Non-pigmented ciliary epithelial cell (primary cell): ENCODE data around the gene ZNF444.
"Not testable (repeated sequence)": the region's sequence is repeated elsewhere in the genome, so short reads cannot be mapped to it uniquely, and the experiment has no call there.

Experiments used
- DNase-seq: peaks from one replicate; pipeline ENCODE4 v3.0.0-alpha.2; 2010; ENCODE audit warnings: low read depth

The ZNF444 gene

DNA sequence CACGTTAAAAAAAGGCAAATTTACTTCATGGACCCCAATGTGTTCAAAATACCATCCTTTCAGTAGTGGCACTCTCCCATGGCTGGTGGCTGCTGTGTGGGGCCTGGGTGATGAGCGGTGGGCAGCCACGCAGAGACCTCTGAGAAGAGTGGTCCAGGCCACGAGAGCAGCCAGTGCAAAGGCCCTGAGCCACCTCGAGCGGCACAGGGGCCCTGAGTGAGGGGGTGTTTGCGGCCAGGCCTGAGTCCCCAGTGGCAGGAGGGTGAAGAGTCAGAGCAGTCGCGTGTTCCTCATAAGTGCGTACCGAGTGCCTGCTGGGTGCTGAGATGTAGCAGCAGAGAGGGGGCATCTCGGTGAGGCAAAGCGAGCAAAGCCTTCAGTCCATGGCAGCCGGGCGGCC is 7.0 kb downstream of the ZNF444 start:
- DNase-seq = no peak

DNA sequence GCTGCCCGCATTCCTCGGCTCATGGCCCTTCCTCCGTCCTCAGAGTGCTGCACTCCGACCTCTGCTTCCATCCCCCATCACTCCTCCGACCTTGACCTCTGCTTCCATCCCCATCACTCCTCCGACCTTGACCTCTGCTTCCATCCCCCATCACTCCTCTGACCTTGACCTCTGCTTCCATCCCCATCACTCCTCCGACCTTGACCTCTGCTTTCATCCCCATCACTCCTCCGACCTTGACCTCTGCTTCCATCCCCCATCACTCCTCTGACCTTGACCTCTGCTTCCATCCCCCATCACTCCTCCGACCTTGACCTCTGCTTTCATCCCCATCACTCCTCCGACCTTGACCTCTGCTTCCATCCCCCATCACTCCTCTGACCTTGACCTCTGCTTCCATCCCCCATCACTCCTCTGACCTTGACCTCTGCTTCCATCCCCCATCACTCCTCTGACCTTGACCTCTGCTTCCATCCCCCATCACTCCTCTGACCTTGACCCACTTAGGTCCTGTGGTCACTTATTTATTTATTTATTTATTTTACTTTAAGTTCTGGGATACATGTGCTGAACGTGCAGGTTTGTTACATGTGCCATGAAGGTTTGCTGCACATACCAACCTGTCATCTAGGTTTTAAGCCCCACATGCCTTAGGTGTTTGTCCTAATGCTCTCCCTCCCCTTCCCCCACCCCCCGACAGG is 8.0 kb downstream of the ZNF444 start:
- DNase-seq = not testable (repeated sequence)

DNA sequence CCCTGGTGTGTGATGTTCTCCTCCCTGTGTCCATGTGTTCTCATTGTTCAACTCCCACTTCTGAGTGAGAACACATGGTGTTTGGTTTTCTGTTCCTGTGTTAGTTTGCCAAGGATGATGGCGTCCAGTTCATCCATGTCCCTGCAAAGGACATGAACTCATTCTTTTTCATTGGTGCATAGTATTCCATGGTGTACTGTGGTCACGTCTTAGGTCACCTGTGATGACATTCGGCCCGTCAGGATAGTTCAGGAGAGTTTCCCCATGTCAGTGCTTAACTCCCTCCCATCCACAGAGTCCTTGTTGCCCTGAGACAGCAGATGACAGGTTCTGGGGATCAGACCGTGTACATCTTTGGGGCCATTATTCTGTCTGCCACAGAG is 8.6 kb downstream of the ZNF444 start:
- DNase-seq = no peak

DNA sequence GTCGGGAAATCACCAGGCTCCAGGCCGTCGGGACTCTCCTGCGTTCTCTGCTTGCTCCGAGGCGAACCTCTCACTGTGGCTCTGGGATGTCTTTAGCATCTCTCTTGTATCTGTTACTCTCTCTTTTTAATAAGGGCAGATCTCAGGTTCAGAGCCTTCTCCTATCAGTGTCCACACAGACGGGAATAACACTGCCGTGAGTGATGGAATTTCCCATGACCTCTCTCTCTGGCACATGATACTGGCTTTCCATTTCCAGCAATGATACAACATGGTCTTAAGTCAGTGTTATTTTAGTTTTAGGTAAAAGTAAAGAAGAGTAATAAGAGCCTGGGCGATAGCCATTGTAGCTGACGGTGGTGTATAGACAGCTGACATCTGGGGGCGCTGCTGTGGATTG is 9.3 kb downstream of the ZNF444 start:
- DNase-seq = no peak

DNA sequence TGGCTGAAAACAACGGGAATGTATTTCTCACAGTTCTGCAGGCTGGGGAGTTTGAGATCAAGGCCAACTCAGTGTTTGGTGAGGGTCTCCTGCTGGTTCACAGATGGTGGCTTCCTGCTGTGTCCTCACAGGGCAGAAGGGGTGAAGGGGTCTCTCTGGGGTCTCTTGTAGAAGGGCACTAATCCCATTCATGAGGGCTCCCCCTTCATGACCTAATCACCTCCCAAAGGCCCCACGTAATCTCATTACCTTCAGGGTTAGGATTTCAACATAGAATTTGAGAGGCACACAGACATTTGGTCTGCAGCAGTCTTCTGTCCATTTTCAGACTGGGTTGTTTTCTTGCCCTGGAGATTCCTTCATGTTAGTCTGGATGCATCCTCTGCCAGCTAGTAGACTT is 11.6 kb downstream of the ZNF444 start:
- DNase-seq = no peak

DNA sequence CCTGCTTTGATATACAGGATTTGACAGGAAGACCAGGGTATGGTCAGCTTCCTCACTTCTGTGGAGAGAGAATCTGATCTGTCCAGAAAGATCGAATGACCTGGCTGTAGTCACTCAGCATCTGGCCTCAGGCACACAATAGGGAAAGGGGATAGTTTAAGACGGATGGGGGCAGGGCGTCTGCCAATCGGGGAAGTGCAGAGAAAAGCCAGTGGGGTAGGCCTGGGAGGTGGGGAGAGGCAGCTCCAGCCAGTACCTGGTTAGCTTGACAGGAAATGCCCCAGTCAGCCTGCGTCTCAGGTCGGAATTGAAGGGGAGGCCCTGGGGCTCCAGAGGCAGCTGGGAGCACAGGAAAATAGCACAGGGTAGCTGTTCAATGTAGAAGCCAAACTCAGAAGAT is 12.4 kb downstream of the ZNF444 start:
- DNase-seq = no peak

DNA sequence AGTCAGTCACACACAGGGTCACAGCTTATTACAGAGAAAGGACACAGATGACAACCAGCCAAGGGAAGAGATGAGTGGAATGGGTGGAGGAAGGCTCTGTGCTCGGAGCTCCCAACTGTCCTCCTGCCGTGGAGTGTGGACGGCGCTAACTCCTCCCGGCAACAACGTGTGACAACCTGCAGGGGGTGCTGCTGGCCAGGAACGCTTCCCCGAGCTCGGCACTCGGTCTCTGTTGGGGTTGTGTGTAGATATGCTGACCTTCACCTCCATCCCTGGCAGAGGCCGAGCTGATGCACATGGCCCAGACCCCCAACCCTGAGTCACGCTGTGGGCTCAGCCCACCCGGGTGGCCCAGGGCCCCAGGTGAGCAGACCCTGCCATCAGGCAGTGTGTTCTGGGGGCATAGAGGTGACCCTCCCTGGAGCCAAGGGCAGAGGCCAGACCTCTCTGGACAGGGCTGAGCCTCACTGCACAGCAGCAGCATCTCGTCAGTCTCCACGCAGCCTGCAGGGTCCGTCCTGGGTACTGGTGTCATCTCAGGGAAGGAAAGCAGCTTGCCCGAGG is 14.1 kb downstream of the ZNF444 start:
- no peak for DNase-seq

DNA sequence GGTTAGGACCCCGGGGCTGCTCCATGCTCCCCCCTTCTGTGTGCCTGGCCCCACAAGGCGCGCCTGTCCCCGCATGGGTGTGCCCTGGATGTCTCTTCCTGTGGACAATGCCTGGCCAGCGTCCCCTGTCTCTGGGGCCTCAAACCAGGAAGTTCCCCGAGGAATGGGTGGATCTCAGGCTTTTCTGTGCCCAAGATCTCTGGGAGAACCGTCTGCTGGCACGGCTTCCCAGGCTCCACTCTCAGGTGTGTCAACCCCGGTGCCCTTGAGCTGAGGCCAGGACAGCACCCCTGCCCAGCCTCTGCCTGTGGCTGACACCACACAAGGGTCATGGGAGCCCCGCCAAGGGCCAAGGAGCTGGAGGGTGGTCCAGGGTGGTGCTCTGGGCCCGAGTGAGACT is 15.7 kb downstream of the ZNF444 start:
- no peak for DNase-seq

DNA sequence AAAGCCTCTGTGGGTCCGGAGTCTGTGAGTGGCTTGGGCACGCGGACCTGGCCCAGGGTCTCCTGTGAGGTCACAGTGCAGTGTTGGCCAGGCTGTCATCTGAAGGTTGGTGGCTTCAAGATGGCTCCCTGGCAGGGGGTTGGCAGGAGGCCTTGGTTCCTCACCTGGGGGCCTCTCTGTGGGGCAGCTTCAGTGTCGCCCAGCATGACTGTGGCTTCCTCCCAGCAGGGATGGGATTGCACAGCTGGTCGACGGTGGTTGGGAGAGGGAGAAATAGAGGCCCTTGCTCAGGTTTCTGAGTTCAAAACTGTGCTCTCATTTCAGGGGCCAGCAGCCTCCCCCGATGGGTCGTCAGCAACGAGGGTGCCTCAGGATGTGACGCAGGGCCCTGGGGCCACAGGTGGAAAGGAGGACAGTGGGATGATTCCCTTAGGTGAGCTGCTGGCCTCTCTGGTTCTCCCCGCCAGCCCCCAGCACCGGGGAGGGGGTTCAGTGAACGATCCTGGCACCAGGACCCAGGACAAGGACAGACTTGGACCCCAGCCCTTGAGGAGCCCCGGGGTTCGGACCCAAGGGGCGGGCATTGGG is 17.2 kb downstream of the ZNF444 start:
- no peak for DNase-seq

DNA sequence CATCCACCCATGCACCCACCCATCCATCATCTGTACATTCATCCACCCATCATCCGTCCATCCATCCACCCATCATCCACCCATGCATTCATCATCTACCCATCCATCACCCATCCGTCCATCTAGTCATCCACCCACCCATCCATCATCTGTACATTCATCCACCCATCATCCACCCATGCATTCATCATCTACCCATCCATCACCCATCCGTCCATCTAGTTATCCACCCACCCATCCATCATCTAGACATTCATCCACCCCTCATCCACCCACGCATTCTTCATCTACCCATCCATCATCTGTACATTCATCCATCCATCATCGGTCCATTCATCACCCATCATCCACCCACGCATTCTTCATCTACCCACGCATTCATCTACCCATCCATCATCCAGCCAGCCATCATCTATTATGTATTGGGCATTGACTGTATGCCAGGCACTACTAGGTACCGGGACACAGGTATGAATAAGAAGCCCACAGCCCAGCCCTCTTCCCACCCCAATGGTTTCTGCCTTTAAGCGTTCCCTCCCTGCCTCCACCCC is 18.0 kb downstream of the ZNF444 start:
- no peak for DNase-seq

DNA sequence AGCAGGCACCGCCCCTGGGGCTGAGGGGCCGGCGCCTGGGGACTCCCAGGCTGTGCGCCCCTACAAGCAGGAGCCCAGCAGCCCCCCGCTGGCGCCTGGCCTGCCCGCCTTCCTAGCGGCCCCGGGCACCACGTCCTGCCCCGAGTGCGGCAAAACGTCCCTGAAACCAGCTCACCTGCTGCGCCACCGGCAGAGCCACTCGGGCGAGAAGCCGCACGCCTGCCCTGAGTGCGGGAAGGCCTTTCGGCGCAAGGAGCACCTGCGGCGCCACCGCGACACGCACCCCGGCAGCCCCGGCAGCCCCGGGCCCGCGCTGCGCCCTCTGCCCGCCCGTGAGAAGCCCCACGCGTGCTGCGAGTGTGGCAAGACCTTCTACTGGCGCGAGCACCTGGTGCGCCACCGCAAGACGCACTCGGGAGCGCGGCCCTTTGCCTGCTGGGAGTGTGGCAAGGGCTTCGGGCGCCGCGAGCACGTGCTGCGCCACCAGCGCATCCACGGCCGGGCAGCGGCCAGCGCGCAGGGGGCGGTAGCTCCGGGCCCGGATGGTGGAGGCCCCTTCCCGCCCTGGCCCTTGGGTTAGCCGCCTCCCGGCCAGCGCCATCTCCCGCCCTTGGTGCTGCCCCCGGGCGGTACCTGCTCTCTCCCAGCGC is 18.7 kb downstream of the ZNF444 start:
- DNase-seq = no peak

DNA sequence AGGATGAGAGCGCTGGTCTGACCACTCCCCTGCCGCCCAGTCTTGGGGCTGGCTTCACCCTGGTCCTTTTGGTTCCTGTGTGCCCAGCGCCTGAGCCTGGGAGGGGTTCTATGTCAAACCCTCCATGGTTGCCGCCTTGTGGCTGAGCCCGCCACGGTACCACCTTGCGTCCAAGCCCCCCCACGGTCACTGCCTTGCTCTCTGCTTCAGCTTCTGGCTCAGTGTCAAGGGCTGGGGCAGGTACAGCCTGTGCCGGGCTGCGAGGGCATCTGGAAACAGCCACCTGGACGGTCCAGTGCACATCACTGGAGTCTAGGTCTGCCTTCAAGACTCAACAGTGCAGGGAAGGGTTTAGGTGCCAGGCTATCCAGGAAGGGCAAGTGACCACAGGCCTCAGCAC is 20.4 kb downstream of the ZNF444 start:
- no peak for DNase-seq

DNA sequence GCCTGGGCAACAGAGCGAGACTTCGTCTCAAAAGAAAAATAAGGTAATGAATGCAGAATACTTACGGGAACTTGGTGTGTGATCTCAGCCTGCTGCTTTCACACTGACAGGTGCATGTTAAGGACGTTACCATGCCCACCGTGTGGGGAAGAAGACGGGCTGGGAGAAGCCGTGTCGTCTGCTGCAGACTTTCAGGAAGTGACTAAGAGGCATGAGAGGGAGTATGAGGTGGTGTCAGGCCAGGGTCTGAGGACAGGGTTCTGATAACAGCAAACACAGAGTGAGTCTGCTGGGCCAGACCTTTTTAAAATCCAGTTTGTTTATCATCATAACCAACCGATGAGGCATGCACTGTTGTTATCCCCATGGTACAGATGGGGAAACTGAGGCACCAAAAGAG is 21.2 kb downstream of the ZNF444 start:
- no peak for DNase-seq

DNA sequence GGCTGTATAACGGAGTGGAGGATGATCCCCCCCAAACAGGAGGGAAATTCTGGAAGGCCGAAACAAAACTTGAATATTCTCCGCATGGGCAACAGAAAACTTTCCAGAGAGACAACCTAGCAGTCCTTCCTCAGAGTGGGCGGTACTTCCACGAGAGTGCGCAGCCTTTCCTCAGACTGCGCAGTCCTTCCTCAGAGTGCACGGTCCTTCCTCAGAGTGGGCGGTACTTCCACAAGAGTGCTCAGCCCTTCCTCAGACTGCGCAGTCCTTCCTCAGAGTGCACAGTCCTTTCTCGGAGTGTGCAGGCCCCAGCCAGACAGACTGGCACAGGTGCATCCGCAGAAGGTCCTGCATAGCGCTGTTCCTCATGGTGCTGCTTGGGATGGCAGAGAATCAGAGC is 22.0 kb downstream of the ZNF444 start:
- DNase-seq = no peak

DNA sequence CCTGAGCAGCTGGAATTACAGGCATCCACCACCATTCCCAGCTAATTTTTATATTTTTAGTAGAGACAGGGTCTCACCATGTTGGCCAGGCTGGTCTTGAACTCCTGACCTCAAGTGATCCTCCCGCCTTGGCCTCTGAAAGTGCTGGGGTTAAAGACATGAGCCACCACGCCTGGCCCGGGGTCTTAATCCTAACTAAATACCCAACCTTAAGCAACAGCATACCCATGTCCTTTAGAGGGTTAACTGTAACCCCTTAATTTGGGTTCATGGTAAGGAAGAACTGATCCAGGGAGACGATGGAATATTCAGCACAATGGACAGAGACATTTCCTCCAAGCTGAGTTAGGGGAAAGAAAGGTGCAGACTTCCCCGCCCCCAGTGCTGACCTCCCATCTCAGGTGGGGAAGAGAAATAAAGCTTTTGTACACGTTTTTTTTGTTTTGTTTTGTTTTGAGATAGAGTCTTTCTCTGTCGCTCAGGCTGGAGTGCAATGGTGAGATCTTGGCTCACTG is 26.0 kb downstream of the ZNF444 start:
- no peak for DNase-seq

DNA sequence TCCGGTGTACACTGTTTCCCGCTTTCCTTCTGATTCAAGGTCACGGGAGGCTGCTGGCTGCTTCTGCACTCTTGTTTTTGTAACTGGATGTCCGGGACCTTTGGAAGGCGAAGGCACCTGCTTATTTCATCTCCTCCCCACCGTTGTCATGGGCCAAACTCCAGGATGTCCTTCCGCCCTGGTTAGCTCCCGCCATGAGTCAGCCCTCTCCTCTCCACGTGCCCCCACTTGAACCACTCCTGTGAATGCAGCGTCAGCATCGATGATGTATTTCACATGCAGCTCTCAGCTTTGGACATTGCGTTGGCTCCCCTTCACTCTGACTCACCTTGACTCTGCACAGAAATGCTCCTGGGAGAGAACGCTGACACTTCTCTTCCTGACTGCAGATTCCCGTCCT is 29.2 kb downstream of the ZNF444 start:
- peak; percentile 8 for DNase-seq

DNA sequence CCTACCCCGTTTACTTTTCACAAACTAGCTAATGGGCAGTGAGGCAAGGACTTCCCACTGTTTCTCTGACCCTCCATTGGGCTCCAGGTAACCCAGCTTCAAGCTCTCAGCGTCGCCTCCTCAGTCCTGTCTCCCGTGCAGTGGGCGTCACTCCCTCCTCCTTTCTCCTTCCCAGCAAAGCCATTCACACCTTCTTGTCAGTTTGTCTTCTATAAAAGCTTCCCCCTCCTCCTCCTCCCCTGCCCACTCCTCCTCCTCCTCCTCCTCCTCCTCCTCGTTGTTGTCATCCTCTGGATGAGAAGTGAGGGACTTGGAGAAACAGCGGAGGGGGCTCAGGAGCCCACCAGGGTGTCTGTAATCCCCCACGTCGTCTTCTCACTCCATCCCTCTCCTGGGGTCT is 33.0 kb downstream of the ZNF444 start:
- DNase-seq = no peak

DNA sequence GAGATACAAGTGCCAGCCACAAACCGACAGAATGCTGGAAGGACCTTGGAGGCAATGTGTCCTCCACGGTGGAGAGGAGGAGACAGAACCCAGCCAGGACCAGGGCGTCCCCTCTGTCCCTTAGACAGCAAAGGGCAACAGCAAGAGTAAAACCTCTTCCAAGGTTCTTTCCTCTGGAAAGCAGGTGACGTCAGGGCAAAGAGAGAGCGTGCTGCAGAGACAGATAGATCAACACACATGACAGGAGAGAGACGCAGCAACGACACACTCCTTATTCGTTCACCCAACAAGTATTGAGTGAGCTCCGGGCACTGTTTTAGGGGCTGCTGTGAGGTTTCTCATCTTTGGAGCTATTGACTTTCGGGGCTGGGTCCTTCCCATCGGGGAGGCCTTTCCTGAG is 33.5 kb downstream of the ZNF444 start:
- DNase-seq = no peak

DNA sequence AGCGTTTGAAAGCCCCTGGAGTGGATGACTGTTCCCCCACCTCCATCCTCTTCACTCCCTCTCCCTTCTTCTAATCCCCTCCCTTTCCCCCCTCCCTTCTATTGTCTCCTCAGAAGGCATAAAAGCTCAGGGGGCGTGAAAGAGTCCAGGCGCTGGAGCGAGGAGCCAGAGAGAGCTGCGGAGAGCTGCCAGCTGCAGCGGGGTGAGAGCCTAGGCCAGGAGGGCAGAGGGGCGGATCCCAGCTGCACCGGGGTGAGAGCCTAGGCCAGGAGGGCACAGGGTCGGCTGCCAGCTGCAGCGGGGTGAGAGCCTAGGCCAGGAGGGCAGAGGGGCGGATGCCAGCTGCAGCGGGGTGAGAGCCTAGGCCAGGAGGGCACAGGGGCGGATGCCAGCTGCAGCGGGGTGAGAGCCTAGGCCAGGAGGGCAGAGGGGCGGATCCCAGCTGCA is 34.8 kb downstream of the ZNF444 start, which contains the start of gene GALP:
GALP (plus strand) TSS at position 148 of the 447 bp plus-strand sequence. CDS start 1,101 bp downstream, outside the sequence.
- DNase-seq = not testable (repeated sequence)

DNA sequence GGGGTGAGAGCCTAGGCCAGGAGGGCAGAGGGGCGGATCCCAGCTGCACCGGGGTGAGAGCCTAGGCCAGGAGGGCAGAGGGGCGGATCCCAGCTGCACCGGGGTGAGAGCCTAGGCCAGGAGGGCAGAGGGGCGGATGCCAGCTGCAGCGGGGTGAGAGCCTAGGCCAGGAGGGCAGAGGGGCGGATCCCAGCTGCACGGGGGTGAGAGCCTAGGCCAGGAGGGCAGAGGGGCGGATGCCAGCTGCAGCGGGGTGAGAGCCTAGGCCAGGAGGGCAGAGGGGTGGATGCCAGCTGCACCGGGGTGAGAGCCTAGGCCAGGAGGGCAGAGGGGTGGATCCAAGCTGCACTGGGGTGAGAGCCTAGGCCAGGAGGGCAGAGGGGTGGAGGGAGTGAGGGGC is 35.2 kb downstream of the ZNF444 start:
- DNase-seq = not testable (repeated sequence)

DNA sequence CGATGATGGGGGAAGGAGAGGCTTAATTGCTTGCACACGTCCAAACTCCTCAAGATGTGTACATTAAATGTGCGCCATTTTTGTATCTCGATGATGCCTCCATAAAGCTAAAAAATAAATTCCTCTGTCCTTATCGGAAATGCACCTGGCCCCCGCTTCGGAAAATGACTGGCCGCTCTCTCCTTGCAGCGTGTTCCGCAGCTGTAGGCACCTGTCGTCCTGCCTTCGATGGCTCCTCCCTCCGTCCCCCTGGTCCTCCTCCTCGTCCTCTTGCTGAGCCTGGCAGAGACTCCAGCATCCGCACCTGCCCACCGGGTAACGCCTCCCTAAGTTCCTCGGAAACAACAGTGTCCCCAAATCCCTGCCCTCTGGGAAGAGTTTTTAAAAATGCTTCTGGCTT is 35.8 kb downstream of the ZNF444 start:
- DNase-seq = no peak

DNA sequence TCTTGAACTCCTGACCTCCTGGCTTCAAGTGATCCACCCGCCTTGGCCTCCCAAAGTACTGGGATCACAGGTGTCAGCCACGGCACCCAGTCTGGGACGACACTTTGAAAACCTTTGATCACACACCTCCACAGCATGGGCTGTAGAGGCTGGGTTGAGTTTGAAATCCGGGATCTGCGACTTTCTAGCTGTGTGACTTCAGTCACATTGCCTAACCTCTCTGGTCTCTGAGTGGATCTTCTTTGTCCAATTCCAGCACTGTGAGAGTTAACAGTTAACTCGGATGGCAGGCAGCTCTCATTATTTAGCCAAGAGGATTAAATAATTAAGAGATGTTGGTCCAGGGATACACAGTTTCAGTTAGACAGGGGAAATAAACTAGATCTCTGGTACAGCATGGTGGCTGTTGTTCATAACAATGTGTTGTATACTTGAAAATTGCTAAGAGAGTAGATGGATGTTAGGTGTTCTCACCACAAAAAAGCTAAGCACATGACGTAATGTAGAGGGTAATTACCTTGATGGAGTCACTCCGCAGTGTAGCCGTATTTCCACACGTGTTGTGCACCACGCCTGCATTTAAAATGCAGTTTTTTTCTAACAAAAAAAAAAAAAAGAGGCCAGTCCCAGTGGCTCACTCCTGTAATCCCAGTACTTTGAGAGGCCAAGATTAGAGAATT is 36.6 kb downstream of the ZNF444 start:
- no peak for DNase-seq
